KOPT-K1 (cell line): ENCODE results near the gene CAMK2D.

ENCODE experiments used
- H3K27ac ChIP-seq: fragments of 200-600 bp; sonication (generic); 2 replicates; pipeline ENCODE4 v1.5.1; 2016; ENCODE audit warnings: antibody characterized with exemption, mild to moderate bottlenecking, low read depth, low read length; ENCODE audit not compliant: poor library complexity, severe bottlenecking
- H3K36me3 ChIP-seq: fragments of 200-600 bp; sonication (generic); 2 replicates; pipeline ENCODE4 v1.5.1; 2017; ENCODE audit warnings: antibody characterized with exemption, mild to moderate bottlenecking, low read length, moderate library complexity; ENCODE audit not compliant: insufficient read depth
- H3K9me3 ChIP-seq: fragments of 200-600 bp; sonication (generic); 2 replicates; pipeline ENCODE4 v1.5.1; 2017; ENCODE audit warnings: antibody characterized with exemption, low read length, mild to moderate bottlenecking; ENCODE audit not compliant: insufficient read depth, poor library complexity, severe bottlenecking

CAMK2D gene

GRCh38 chr4:113496698-113497097 is 264.8 kb downstream of the CAMK2D start:
- no peak overlapping the region for H3K27ac ChIP-seq
- peaks cover 9% of the 10 kb centered on the region for H3K36me3 ChIP-seq
- H3K9me3 ChIP-seq = no peaks in the 10 kb centered on the region

GRCh38 chr4:113495790-113496189 is 265.7 kb downstream of the CAMK2D start:
- no peak overlapping the region for H3K27ac ChIP-seq
- H3K36me3 ChIP-seq = peaks cover 9% of the 10 kb centered on the region

GRCh38 chr4:113483131-113483530 is 278.4 kb downstream of the CAMK2D start:
- no peaks in the 10 kb centered on the region for H3K9me3 ChIP-seq
- no peak overlapping the region for H3K27ac ChIP-seq
- H3K36me3 ChIP-seq = no peaks in the 10 kb centered on the region

More at GRCh38 chr4:113495790-113496189, 265.7 kb downstream of the CAMK2D start:
- H3K9me3 ChIP-seq = no peaks in the 10 kb centered on the region

- Histone ChIP-seq H3K27ac (no peak overlapping the region), H3K36me3 (no peaks in the 10 kb centered on the region), H3K9me3 (peaks cover 3% of the 10 kb centered on the region)
Observed at GRCh38 chr4:113482325-113482724, 279.2 kb downstream of the CAMK2D start.

GRCh38 chr4:113481820-113482219 is 279.7 kb downstream of the CAMK2D start:
- Histone ChIP-seq H3K9me3 (peaks cover 8% of the 10 kb centered on the region), H3K27ac (no peak overlapping the region), H3K36me3 (no peaks in the 10 kb centered on the region)

GRCh38 chr4:113480109-113480508 is 281.4 kb downstream of the CAMK2D start:
- H3K9me3 ChIP-seq = peaks cover 12% of the 10 kb centered on the region
- H3K27ac ChIP-seq = no peak overlapping the region
- no peaks in the 10 kb centered on the region for H3K36me3 ChIP-seq

- no peak overlapping the region for H3K27ac ChIP-seq
- no peaks in the 10 kb centered on the region for H3K36me3 ChIP-seq
- H3K9me3 ChIP-seq = peaks cover 12% of the 10 kb centered on the region
Observed at GRCh38 chr4:113478032-113478431, 283.5 kb downstream of the CAMK2D start.

GRCh38 chr4:113476800-113477199 is 284.7 kb downstream of the CAMK2D start:
- no peak overlapping the region for H3K27ac ChIP-seq
- H3K9me3 ChIP-seq = peaks cover 12% of the 10 kb centered on the region
- no peaks in the 10 kb centered on the region for H3K36me3 ChIP-seq

- Histone ChIP-seq H3K36me3 (no peaks in the 10 kb centered on the region), H3K9me3 (peaks cover 12% of the 10 kb centered on the region), H3K27ac (no peak overlapping the region)
Observed at GRCh38 chr4:113474017-113474416, 287.5 kb downstream of the CAMK2D start.

GRCh38 chr4:113472864-113473263 is 288.7 kb downstream of the CAMK2D start:
- Histone ChIP-seq H3K27ac (no peak overlapping the region), H3K36me3 (no peaks in the 10 kb centered on the region), H3K9me3 (peaks cover 12% of the 10 kb centered on the region)

GRCh38 chr4:113471146-113471860 is 290.2 kb downstream of the CAMK2D start:
- no peaks in the 10 kb centered on the region for H3K36me3 ChIP-seq
- no peaks in the 10 kb centered on the region for H3K9me3 ChIP-seq

GRCh38 chr4:113469926-113470325 is 291.6 kb downstream of the CAMK2D start:
- H3K27ac ChIP-seq = no peak overlapping the region
- no peaks in the 10 kb centered on the region for H3K9me3 ChIP-seq
- 0 out of 2 replicates have a peak, but pooled peaks cover 2% of the 10 kb centered on the region for H3K36me3 ChIP-seq

More at GRCh38 chr4:113471146-113471860, 290.2 kb downstream of the CAMK2D start:
- no peak overlapping the region for H3K27ac ChIP-seq

- Histone ChIP-seq H3K36me3 (0 out of 2 replicates have a peak, but pooled peaks cover 7% of the 10 kb centered on the region), H3K9me3 (no peaks in the 10 kb centered on the region), H3K27ac (no peak overlapping the region)
Observed at GRCh38 chr4:113469023-113469390, 292.5 kb downstream of the CAMK2D start.

GRCh38 chr4:113468165-113469022 is 293.1 kb downstream of the CAMK2D start:
- Histone ChIP-seq H3K36me3 (0 out of 2 replicates have a peak, but pooled peaks cover 7% of the 10 kb centered on the region), H3K27ac (no peak overlapping the region)

GRCh38 chr4:113467581-113467980 is 294.0 kb downstream of the CAMK2D start:
- H3K36me3 ChIP-seq = 0 out of 2 replicates have a peak, but pooled peaks cover 7% of the 10 kb centered on the region
- no peak overlapping the region for H3K27ac ChIP-seq
- no peaks in the 10 kb centered on the region for H3K9me3 ChIP-seq

More at GRCh38 chr4:113468165-113469022, 293.1 kb downstream of the CAMK2D start:
- no peaks in the 10 kb centered on the region for H3K9me3 ChIP-seq
